Retina (tissue), 1 donor: ENCODE data around the gene SLC38A2.
"Not testable (repeated sequence)": the region's sequence is repeated elsewhere in the genome, so short reads cannot be mapped to it uniquely, and the experiment has no call there.

Experiments used
- DNase-seq: peaks from one replicate; pipeline ENCODE4 v3.0.0-alpha.2; 2016

The SLC38A2 gene

GRCh38 chr12:46359667-46360280, 12.8 kb downstream of the SLC38A2 start:
- no peak for DNase-seq

GRCh38 chr12:46358791-46359666, 13.5 kb downstream of the SLC38A2 start:
- no peak for DNase-seq

- DNase-seq: no peak
Measured at GRCh38 chr12:46358325-46358700, 14.3 kb downstream of the SLC38A2 start.

- DNase-seq: no peak
Measured at GRCh38 chr12:46357438-46358324, 14.9 kb downstream of the SLC38A2 start.

GRCh38 chr12:46356655-46357437, 15.7 kb downstream of the SLC38A2 start:
- DNase-seq: no peak

- DNase-seq: no peak
Measured at GRCh38 chr12:46354802-46355199, 17.8 kb downstream of the SLC38A2 start.

- no peak for DNase-seq
Measured at GRCh38 chr12:46354111-46354801, 18.3 kb downstream of the SLC38A2 start.

- DNase-seq: no peak
Measured at GRCh38 chr12:46351886-46352650, 20.5 kb downstream of the SLC38A2 start.

GRCh38 chr12:46351138-46351537, 21.4 kb downstream of the SLC38A2 start:
- no peak for DNase-seq

GRCh38 chr12:46349253-46349652, 23.3 kb downstream of the SLC38A2 start:
- no peak for DNase-seq

GRCh38 chr12:46343118-46343852, 29.3 kb downstream of the SLC38A2 start:
- no peak for DNase-seq

GRCh38 chr12:46342562-46343033, 30.0 kb downstream of the SLC38A2 start:
- DNase-seq: no peak

- no peak for DNase-seq
Measured at GRCh38 chr12:46339051-46339450, 33.5 kb downstream of the SLC38A2 start.

- DNase-seq: no peak
Measured at GRCh38 chr12:46332260-46332659, 40.3 kb downstream of the SLC38A2 start.

GRCh38 chr12:46325075-46325474, 47.5 kb downstream of the SLC38A2 start:
- DNase-seq: not testable (repeated sequence)

GRCh38 chr12:46320731-46321130, 51.8 kb downstream of the SLC38A2 start:
- no peak for DNase-seq

GRCh38 chr12:46318037-46318436, 54.5 kb downstream of the SLC38A2 start:
- no peak for DNase-seq
